Activated CD4-positive, alpha-beta T cell treated with anti-CD3 and anti-CD28 coated beads, Interleukin-2, amount 50 U/mL, for 16 hours (primary cell): ENCODE results near the gene FNDC5.
"Not testable (repeated sequence)": the region's sequence is repeated elsewhere in the genome, so short reads cannot be mapped to it uniquely, and the experiment has no call there.

Experiments
- DNase-seq: peaks from one replicate; pipeline ENCODE4 v3.0.0-alpha.2; 2020

Gene FNDC5

DNA sequence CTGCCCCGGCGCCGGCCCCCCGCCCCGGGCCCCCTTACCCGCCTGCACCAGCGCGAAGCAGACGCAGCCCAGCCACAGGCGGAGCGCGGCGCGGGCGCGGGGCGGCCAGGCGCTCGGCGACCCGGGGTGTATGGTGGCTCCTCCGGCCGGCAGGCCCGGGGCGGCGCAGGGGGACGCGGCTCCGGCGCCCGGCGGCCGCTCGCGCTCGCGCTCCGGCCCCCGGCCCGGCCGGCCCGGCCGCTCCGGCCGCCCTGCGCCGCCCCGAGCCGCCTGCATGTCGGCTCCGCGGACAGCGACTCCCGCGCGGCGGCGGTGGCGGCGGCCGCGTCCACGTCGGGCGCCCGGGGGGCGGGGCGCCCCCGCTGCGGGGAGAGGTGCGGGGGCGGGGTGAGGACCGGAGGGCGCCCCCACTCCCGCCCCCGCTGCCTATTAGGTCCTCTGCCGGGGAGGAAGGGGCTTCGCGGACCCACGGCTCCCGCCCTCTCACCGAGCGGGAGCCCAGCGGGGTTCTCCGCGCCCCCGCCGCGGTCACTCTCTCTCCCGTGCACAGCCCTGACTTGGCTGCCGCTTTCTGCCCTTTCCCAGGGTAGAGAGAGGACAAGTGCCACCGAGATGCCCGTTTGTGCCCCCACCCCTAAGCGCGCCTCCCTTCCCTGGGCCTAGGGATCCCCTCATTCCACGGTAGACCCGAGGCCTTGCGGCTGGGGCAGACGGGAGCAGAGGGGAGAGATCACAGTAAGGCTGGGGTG is at the start of gene FNDC5:
Gene FNDC5, minus strand, starts transcription at position 298 of the 749 bp plus-strand sequence.
- DNase-seq: no peak

DNA sequence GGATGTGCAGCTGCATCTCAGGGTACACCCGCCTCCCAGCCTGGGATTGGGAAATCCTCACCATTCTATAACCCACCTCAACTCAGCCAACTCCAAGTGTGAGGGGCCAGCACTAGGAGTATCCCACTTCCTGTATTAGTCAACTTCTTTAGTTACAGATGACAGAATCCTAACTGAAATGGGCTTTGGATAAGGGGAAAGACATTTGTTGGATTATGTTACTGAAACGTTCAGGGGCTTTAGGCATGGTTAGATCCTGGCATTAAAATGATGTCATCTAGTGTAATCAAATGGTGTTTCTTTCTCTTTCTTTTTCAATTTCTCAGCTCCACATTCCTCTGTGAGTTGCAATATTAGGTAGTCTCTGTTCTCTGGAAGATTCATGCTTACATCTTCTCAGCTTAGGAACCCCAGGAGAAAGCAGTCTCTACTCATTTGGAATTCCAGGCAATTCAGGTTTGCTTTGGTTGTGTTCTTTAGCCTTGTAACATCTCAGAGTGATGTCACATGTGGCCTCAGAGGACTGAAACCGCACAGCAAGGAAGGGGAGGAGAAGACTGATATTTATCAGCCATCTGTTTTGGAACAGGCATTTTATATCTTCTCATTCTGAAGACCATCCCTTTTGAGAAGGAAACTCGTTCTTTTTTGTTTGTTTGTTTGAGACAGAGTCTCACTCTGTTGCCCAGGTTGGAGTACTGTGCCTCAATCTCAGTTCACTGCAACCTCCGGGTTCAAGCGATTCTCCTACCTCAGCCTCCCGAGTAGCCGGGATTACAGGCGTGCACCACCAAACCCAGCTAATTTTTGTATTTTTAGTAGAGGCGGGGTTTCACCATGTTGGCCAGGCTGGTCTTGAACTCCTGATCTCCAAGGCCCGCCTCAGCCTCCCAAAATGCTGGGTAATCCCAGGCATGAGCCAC is 49.4 kb upstream of the FNDC5 start:
- no peak for DNase-seq

DNA sequence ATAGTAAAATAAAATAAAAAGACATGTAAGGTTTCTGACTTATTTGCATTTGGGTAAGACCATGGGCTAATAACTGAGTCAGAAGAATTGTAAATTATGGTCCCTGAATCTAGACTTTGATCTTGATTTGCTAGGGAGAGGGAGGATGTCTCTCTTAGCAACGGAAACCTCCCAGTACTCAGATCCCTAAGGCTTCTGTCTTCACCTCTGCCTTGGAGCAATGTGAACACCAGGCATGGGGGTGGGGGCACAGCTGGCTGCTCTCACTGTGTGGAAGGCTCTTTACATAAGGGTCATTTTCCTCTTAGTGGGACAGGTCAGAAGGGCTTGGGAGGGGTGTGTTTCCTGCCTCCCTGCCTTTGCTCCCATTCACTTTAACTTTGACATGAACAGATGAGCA is 47.5 kb upstream of the FNDC5 start:
- no peak for DNase-seq

DNA sequence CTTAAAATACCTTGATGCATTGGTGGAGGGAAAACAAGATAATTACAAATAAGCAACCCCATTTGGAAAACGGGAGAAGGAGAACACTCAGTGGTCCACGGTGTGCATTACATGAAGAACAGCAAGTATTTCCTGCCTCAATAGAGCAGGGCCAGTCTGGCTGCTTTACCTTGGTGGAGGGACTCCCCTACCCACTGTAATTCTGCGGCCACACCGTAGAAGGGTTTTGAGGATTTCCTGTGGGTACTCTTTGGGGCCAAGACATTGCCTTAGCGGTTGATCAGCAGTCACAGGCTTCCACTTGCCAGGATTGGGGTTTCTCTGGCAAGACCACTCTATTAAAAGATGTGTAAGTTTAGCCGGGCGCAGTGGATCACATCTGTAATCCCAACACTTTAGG is 46.8 kb upstream of the FNDC5 start:
- peak; percentile 33 for DNase-seq

DNA sequence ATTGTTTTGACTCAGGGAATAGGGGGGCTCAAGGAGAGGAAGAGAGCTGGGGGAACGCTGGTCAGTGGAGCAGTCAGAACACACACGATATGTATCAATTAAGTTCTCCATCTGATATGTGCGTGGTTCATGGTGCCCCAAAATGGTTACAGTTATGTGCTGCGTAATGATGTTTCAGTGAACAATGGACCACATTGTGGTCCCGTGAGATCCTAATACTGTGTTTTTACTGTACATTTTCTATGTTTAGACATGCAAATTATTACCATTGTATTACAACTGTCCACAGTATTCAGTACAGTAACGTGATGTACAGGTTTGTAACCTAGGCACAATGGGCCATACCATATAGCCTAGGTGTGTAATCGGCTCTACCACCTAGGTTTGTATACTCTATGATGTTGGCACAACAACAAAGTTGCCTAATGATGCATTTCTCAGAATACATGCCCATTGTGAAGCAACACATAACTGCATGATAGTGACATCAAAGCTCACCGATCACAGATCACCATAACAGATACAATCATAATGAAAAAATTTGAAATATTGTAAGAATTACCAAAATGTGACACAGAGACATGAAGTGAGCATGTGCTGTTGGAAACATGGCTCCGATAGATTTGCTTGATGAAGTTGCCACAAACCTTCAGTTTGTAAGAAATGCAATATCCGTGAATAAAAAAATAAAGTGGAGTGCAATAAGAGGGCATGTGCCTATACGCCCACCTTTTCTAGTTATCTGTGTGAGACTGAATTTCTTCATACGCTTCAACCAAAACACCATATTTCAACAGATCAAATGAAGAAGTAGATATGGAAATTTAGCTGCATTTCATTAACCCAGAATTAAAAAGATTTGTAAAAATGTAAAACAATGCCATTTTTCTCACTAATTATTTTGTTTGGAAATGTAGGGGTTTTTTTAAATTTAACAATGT is 45.3 kb upstream of the FNDC5 start:
- DNase-seq: no peak

DNA sequence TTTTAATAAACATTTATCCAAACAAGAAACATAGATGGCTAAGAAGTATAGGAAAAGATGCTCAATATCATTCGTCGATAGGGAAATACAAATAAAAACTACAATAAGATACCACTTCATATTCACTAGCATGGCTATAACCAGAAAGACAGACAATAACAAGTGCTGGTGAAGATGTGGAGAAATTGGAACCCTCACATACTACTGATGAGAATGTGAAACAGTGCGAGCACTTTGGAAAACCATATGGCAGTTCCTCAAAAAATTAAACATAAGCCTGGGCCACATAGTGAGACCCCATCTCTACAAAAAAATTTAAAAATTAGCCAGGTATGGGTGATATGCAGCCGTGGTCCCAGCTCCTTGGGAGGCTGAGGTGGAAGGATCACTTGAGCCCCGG is 39.6 kb upstream of the FNDC5 start:
- no peak for DNase-seq

DNA sequence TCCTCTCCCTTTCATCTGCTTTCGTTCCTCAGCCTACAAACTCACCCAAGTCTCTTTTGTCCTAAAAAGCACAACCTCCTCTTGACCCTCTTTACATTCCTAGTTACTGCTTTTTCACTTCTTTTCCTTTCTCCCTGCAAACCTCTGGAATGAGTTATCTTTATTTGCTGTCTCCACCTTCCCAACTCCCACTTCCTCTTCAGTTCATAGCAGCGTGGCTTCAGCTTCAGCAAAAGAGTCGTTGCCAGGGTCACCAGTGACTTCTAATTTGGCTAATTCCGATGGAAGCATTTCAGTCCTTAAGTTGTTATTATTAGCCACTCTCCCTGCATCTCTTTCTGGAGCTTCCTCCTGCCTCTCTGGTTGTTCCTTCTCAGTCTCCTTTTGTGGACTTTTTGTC is 36.7 kb upstream of the FNDC5 start:
- no peak for DNase-seq

DNA sequence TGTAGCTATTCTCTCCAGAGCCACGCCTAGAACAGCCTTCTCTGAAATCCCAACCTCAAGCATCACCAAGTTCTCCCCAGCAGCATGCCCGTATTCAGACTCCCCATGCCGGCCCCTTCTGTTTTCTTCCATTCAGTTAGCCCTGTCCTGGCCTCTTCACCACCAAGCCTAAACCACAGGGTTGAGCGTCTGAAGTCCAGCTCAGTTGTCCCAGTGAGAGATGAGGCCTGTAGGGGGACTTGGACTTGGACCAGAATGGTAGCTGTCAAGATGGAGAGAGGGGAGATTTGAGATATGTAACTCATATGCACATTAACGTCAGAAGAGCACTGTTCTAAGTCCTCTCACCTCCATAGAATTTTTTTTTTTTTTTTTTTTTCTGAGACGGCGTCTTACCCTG is 35.9 kb upstream of the FNDC5 start:
- no peak for DNase-seq

DNA sequence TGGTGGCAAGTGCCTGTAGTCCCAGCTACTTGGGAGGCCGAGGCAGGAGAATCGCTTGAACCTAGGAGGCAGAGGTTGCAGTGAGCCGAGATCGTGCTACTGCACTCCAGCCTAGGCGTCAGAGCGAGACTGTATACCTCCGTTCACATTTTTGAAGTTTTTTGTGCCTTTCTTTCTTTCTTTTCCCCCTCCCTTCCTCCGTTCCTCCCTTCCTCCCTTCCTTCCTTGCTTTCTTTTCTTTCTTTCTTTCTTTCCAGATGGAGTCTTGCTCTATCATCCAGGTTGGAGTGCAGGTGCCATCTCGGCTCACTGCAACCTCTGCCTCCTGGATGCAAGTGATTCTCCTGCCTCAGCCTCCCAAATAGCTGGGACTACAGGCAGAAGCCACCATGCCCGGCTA is 34.9 kb upstream of the FNDC5 start:
- DNase-seq: not testable (repeated sequence)

DNA sequence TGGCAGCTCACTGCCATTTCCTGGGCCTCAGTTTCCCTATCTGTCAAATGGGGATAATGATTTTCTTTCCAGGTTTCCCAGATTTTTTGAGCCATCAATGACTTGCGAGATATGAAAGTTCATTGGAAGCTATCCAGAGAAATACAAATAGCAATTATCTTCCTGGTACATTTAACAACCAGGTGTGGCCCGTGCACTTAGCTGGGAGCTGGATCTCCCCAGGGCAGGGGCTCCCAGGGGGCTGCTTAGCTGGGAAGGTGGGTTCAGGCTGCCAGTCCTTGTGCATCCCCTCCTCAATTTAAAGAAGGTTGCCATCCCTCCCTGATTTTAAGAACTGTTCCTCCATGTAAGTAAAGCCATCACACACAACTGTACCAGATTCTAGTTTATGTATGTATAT is 34.1 kb upstream of the FNDC5 start:
- no peak for DNase-seq

DNA sequence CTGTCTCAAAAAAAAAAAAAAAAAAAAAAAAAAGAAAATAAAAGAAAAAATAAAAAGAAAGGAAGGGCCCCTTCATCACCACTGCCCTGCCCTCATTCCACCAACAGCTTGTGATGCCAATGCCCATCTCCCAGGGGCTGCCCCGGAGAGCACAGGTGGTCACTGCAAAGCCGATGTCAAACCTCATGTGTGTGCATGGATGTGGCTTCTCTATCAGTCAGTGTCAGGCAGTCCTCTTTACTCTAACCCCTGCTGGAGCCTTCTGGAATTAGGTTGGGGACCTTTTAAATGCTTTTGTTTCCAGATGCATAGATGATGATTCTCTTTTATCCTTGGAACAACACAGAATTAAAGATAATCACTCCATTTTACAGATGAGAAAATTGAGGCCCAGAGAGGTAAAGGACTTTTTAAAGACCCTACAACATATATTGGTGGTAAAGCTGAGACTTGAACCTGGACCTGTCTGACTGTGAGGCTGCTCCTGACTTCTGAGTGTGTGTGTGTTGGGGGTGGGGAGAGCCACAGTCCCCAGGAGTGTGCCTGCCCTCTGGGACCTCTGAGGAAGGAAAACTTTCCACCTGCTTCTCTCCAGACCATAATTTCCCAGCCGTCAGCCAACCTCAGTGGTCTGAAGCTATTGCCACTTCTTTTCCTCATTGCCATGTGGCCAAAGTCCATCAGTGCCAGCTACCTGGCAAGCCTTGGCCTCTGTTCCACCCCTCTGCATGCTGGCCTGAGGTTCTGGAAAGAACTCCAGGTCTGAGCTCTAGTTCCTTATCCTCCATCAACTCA is 33.5 kb upstream of the FNDC5 start:
- DNase-seq: no peak

DNA sequence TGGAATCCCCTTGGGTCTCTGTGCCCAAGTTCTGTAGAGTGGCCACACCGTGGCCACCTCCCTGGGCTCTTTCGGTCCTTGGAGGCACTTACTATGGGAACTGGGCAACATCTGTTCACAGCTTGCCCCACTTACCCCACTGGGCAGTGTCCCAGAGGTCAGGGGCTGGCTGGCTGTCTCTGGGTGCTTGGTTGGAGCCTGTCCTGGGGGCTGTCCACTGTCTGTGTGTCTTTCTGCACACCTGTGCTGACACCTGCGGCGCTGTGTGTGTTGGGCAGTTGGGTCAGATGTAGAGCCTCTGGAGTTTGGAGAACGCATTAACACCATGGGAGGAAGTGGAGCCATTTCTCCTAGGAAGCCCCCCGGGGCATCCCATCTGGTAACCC is 31.8 kb upstream of the FNDC5 start:
- no peak for DNase-seq

DNA sequence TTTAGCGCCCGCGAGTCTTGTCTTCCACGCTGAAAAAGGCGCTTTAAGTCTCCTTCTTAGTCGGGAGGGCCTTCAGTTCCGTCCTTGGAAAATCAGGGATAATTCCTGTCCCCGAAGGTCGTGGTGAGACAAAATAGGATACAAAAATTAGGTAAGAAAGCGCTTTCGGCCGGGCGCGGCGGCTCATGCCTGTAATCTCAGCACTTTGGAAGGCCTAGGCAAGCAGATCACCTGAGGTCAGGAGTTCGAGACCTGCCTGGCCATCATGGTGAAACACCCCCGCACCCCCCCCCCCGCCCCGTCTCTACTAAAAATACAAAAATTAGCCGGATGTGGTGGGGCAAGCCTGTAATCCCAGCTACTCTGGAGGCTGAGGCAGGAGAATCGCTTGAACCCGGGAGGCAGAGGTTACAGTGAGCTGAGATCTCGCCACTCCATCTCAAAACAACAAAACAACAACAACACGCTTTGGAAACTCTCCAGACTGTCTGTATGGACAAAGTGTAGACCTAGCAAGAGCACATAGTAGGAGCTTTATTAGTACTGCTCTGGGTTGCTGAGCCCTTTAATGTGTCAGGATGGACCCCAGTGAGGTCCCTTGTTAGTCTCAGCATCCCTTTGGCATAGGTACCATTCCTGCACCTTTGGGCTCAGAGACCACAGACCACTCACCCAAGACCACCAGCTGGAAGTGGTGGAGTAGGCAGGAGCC is 31.3 kb upstream of the FNDC5 start:
- no peak for DNase-seq

DNA sequence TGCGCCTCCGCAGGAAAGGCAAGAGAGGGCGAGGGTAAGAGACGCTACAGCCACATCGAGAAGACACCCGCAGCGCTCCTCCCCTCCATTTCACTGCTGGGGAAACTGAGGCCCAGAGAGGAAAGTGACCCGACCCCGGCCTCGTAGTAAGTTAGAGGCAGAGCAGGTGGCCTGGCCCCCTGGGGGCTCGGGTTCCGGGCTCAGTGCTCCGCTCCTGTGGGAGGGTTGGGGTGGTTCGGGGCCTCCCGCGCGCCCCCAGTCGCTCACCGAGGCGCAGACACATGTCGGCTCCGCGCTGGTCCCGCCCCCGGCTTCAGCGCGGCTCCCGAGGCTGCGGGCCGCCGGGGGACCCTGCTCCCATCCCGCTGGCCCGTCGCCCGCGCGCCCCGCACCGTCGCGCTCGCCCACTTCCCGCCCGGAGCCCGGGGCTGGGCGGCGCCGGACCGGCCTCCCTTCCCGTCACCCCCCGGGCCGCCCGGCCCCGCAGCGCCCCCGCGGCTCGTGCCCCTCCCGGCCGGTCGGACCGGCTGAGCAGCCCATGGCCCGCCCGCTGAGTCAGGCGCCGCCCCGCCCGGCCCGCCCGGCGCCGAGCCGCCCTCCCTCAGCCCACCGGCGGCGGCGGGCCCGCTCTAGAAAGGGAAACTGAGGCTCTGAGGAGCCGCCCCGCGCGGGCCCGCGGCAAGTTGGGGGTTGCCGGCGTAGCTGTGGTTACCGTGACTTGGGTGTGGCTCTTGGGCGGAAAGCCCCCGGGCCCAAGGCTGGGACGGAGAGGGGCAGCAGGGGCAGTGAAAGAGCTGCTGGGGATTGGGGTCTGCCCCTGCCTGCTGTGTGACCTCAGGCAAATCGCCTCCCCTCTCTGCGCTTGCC is 30.5 kb upstream of the FNDC5 start, which contains the start of gene TMEM54:
Gene TMEM54, minus strand, starts transcription at position 434 of the 867 bp plus-strand sequence. Its CDS starts 151 bp downstream, at position 283.
- DNase-seq: no peak

DNA sequence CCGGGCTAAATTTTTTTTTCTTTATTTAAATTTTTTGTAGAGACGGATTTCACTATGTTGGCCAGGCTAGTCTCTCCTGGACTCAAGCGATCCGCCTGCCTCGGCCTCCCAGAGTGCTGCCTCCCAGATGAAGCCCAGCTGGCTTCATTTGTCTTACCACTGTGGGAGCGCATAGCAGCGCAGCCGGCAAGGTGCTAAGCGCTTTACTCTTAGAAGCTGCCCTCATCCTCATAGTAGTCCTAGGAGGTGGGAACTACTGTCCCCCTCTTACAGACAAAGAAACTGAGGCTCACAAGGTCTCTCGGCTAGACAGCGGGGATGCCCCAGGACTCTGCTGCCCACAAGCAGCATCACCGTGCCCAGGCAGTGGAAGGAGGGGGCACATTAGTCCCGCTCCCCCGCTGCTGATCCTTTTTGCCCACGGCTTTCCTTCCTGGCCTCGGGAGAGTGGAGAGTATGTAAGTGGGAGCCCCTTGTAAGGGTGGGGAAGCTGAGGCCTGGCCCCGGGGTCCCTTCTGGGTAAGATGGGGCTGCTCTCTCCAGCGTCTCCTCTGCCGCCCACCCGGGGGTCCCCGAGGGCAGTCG is 29.8 kb upstream of the FNDC5 start:
- no peak for DNase-seq

DNA sequence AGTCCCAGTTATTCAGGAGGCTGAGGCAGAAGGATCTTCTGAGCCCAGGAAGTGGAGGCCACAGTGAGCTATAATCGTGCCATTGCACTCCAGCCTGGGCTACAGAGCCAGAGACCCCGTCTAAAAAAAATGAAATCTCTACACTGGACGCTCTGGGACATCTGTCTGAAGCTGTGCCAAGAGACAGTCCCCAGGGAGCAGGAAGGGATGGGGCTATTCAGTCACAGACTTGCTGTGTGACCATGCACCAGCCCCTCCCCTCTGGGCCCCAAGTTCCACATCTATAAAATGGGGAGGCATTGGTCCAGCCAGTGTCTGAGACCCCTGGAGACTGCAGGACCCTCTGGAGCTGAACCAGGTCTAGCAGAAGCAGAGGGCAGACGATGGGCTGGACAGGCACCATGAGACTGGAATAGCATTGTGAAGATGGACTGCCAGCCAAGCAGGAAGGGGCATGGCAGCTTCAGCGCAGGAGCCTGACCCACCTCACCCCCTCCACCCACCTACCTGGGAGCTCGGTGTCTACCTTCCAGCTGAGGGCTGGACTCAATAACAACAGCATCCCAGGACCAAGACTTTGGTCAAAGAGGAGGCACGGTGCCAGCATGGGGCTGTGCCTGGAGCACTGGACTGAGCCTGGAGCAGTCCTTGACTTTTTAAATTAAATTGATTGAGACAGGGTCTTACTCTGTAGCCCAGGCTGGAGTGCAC is 29.0 kb upstream of the FNDC5 start:
- DNase-seq: no peak

DNA sequence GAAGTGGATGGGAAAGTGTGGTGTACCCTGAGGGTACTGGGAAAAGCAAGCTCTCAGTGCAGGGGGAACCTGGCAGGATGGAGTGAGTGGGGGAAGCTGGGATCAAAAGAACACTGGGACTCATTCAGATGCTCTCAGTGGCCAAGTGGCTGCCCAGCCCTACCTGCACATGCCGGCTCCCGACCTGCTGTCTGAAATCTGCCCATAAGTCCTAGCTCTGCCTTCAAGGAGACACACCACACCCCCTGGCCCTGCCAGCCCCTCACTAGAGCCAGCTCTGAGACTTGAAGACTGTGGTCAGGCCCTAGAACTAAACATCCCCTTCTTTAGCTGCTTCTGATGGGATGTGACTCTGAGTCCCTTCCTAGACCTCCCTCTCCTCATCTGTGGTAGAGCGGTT is 28.2 kb upstream of the FNDC5 start:
- no peak for DNase-seq

DNA sequence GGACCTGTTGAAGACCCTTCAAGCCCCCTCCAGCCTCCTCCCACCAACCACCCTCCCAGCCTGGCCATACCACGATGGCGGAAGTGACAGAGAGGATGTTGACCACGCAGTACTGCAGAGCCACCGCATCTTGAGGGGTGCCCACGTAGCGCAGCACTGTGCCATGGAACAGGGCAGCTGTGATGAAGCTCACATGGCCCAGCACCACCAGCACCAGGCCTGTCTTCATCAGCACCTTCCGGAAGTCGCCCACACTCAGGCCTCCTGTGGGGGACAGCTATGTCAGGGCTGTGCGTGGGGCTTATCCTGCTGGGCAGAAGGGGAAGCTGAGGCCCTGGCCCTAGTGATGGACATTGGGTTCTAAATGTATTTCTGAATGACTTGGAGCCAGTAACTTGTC is 27.3 kb upstream of the FNDC5 start:
- DNase-seq: no peak
